Sigmoid colon (tissue), 7 donors: ENCODE data around the gene PAGR1. TPM values are rescaled to one million over a fixed set of nuclear protein-coding genes. Genes with fewer than 3 reads are reported as not detected.
"Not testable (repeated sequence)": the region's sequence is repeated elsewhere in the genome, so short reads cannot be mapped to it uniquely, and the experiment has no call there.

Source experiments
- DNase-seq: peaks from one replicate; pipeline ENCODE4 v3.0.0-alpha.2; 2019
- H3K27ac ChIP-seq, 4 donors: fragments of 200-600 bp; sonication (generic); one replicate each; pipeline ENCODE4 v1.5.1; 2016 to 2019; ENCODE audit warnings: mild to moderate bottlenecking in 1 of 4
- H3K27me3 ChIP-seq, 3 donors: fragments of 200-600 bp; sonication (generic); one replicate each; pipeline ENCODE4 v1.5.1; 2019; ENCODE audit warnings: mild to moderate bottlenecking in 1 of 3
- H3K36me3 ChIP-seq, 4 donors: fragments of 200-600 bp; sonication (generic); one replicate each; pipeline ENCODE4 v1.5.1; 2016 to 2019
- H3K4me1 ChIP-seq, 4 donors: fragments of 200-600 bp; sonication (generic); one replicate each; pipeline ENCODE4 v1.5.1; 2017 to 2019
- H3K4me3 ChIP-seq, 4 donors: fragments of 200-600 bp; sonication (generic); one replicate each; pipeline ENCODE4 v1.5.1; 2017 to 2019; ENCODE audit warnings: mild to moderate bottlenecking in 2 of 4, moderate library complexity in 1 of 4
- H3K9me3 ChIP-seq, 4 donors: fragments of 200-600 bp in 3 of 4; sonication (generic) in 3 of 4; one replicate each; pipeline versions ENCODE4 v1.5.1 to v1.6.1; 2013 to 2019
- CTCF ChIP-seq, 4 experiments: fragments of 450-650 bp in 3 of 4; fragments of 200-600 bp in 1 of 4; IDR thresholded peaks; one replicate each; pipeline ENCODE4 v1.5.1; 2016 to 2019; ENCODE audit warnings: antibody characterized with exemption in 4 of 4, mild to moderate bottlenecking in 3 of 4, moderate library complexity in 2 of 4
- EP300 ChIP-seq, 4 donors: sonication (generic); formaldehyde crosslinking; IDR thresholded peaks; one replicate each; pipeline ENCODE4 v1.6.1; 2017; ENCODE audit warnings: antibody characterized with exemption in 4 of 4
- POLR2A ChIP-seq, 2 donors: fragments of 450-650 bp; IDR thresholded peaks; one replicate each; pipeline ENCODE4 v1.6.1; 2016; ENCODE audit warnings: antibody characterized with exemption in 2 of 2, mild to moderate bottlenecking in 2 of 2, moderate library complexity in 2 of 2
- POLR2AphosphoS5 ChIP-seq, 4 donors: sonication (generic); formaldehyde crosslinking; IDR thresholded peaks; one replicate each; pipeline ENCODE4 v1.6.1; 2017; ENCODE audit warnings: antibody characterized with exemption in 4 of 4
- WGBS, 2 donors: extraction: QIAGEN DNeasy Blood & Tissue Kit; methylation state at CpG; one replicate each; pipeline ENCODE4 v1.1.7; 2013; 5-methylcytosine and 5-hydroxymethylcytosine counted together
- intact Hi-C: fragments of 100-400 bp; cut with DNase I; formaldehyde crosslinking; loops from one replicate; pipeline ENCODE4 v1.15.1; 2023
- polyA plus RNA-seq, 3 donors: library from polyadenylated mRNA; stranded (reverse); fragments of 200-250 nt; gene quantifications; one replicate each; pipeline ENCODE4 v1.2.3, GENCODE V29; 2013
- total RNA-seq, 4 donors: library from RNA; depleted of rRNA; stranded (reverse); fragments of >200 nt; gene quantifications; one replicate each; pipeline ENCODE4 v1.1.0, GENCODE V29; 2016
- donor health status: healthy with polysubstance abuse.
- donor health status: Bipolar disorder and iron deficiency.
- donor health status: healthy.

PAGR1 gene
- total and polyA plus RNA-seq, 7 donors = 18.5 to 36.6 (median 25.9) TPM

- Histone ChIP-seq H3K4me3 (no peak overlapping the region), H3K27ac (peak overlapping the region; percentile 66 to 78 (median 70)), H3K9me3 (no peaks in the 10 kb centered on the region), H3K4me1 (peaks cover 0 to 78% (median 67%) of the 10 kb centered on the region in 4 donors), H3K27me3 (no peaks in the 10 kb centered on the region), H3K36me3 (peaks cover 0 to under 1% (median under 1%) of the 10 kb centered on the region in 4 donors)
- DNase-seq = no peak
- 16 to 59% methylated on average over 7 of the region's 7 CpGs for WGBS, 2 donors
- intact Hi-C loops = no loop called here
- peak in 1 of 4 donors; percentile 26 for TF ChIP-seq POLR2AphosphoS5 (IDR thresholded peaks at IDR 0.05)
- no peak for TF ChIP-seq POLR2A (IDR thresholded peaks at IDR 0.05)
- TF ChIP-seq EP300 (IDR thresholded peaks at IDR 0.05) = no peak
These were observed 8.7 kb downstream of the PAGR1 start for GRCh38 chr16:29824589-29825144.

- Histone ChIP-seq H3K27me3 (no peaks in the 10 kb centered on the region), H3K4me1 (peaks cover 0 to 78% (median 62%) of the 10 kb centered on the region in 4 donors), H3K27ac (peak overlapping the region; percentile 66 to 78 (median 70)), H3K9me3 (no peaks in the 10 kb centered on the region), H3K36me3 (peaks cover 0 to 5% (median 2%) of the 10 kb centered on the region in 4 donors), H3K4me3 (no peak overlapping the region)
- intact Hi-C loops = no loop called here
- WGBS, 2 donors = 56 to 58% methylated on average over 10 of the region's 10 CpGs
- TF ChIP-seq CTCF (IDR thresholded peaks at IDR 0.05) (no peak), POLR2A (IDR thresholded peaks at IDR 0.05) (no peak), POLR2AphosphoS5 (IDR thresholded peaks at IDR 0.05) (peak in 3 of 4 donors; percentile 20 to 50 (median 25)), EP300 (IDR thresholded peaks at IDR 0.05) (no peak)
- peak; percentile 90 for DNase-seq
These were observed 9.4 kb downstream of the PAGR1 start for GRCh38 chr16:29825145-29826044.

- intact Hi-C loops = no loop called here
- DNase-seq = no peak
- peaks cover 0 to 71% (median 54%) of the 10 kb centered on the region in 4 donors for H3K4me1 ChIP-seq
- no peak overlapping the region for H3K4me3 ChIP-seq
- WGBS, 2 donors = 28 to 80% methylated on average over 8 of the region's 8 CpGs
- H3K9me3 ChIP-seq = no peaks in the 10 kb centered on the region
- H3K36me3 ChIP-seq = peaks cover 1 to 14% (median 11%) of the 10 kb centered on the region in 4 donors
- H3K27me3 ChIP-seq = no peaks in the 10 kb centered on the region
- peak overlapping the region; percentile 66 to 78 (median 70) for H3K27ac ChIP-seq
- no peak for TF ChIP-seq POLR2A (IDR thresholded peaks at IDR 0.05)
- TF ChIP-seq POLR2AphosphoS5 (IDR thresholded peaks at IDR 0.05) = no peak
- no peak for TF ChIP-seq EP300 (IDR thresholded peaks at IDR 0.05)
- TF ChIP-seq CTCF (IDR thresholded peaks at IDR 0.05) = no peak
These were observed 10.4 kb downstream of the PAGR1 start for GRCh38 chr16:29826342-29826695.

GRCh38 chr16:29830774-29831173, 14.8 kb downstream of the PAGR1 start:
- WGBS, 2 donors = 93 to 96% methylated on average over 11 of the region's 11 CpGs
- Histone ChIP-seq H3K27ac (no peak overlapping the region), H3K27me3 (no peaks in the 10 kb centered on the region), H3K36me3 (peaks cover 16 to 59% (median 41%) of the 10 kb centered on the region in 4 donors), H3K4me3 (no peak overlapping the region), H3K4me1 (peaks cover 0 to 26% (median 11%) of the 10 kb centered on the region in 4 donors), H3K9me3 (no peaks in the 10 kb centered on the region)
- DNase-seq = no peak
- no peak for TF ChIP-seq CTCF (IDR thresholded peaks at IDR 0.05)
- TF ChIP-seq POLR2AphosphoS5 (IDR thresholded peaks at IDR 0.05) = no peak
- no peak for TF ChIP-seq EP300 (IDR thresholded peaks at IDR 0.05)
- TF ChIP-seq POLR2A (IDR thresholded peaks at IDR 0.05) = no peak
- intact Hi-C loops = no loop called here

GRCh38 chr16:29831490-29831889, 15.5 kb downstream of the PAGR1 start:
- TF ChIP-seq CTCF (IDR thresholded peaks at IDR 0.05) = no peak
- H3K36me3 ChIP-seq = peaks cover 18 to 66% (median 45%) of the 10 kb centered on the region in 4 donors
- no peak overlapping the region for H3K4me3 ChIP-seq
- no peak for DNase-seq
- no peaks in the 10 kb centered on the region for H3K27me3 ChIP-seq
- intact Hi-C loops = no loop called here
- H3K27ac ChIP-seq = no peak overlapping the region
- H3K9me3 ChIP-seq = no peaks in the 10 kb centered on the region
- peaks cover 0 to 19% (median 8%) of the 10 kb centered on the region in 4 donors for H3K4me1 ChIP-seq
- WGBS, 2 donors = 69 to 88% methylated on average over 2 of the region's 2 CpGs

- H3K27ac ChIP-seq, intact Hi-C loops, H3K27me3 ChIP-seq, DNase-seq, H3K4me3 ChIP-seq, H3K9me3 ChIP-seq: not testable (repeated sequence)
- Histone ChIP-seq H3K36me3 (peaks cover 26 to 84% (median 55%) of the 10 kb centered on the region in 4 donors), H3K4me1 (peaks cover 0 to 12% (median 2%) of the 10 kb centered on the region in 4 donors)
- 95 to 99% methylated on average over 4 of the region's 4 CpGs for whole genome bisulfite sequencing, 2 donors
These were observed 17.3 kb downstream of the PAGR1 start for GRCh38 chr16:29833219-29833618.
